Measurements from ENCODE around the gene ZNF76.

The ZNF76 gene

GRCh38 chr6:35224720-35225119, 34.8 kb upstream of the ZNF76 start:
- Histone ChIP-seq H2AFZ (ENCODE audit: low read length) (no peak overlapping the region), H3K4me2 (ENCODE audit: low read depth, low read length) (no peak overlapping the region), H3K27ac (ENCODE audit: low read length) (no peak overlapping the region), H3K4me3 (ENCODE audit: low read length) (no peak overlapping the region), H3K36me3 (replicated peaks; ENCODE audit: insufficient read depth, low read length) (no peaks in the 10 kb centered on the region), H3K4me1 (ENCODE audit: low read length) (no peaks in the 10 kb centered on the region), H3K79me2 (ENCODE audit: low read length) (no peaks in the 10 kb centered on the region), H3K9me2 (replicated peaks; ENCODE audit: insufficient read depth, low read length) (no peaks in the 10 kb centered on the region), H4K20me1 (ENCODE audit: insufficient read depth, low read length) (no peaks in the 10 kb centered on the region), H3K9ac (ENCODE audit: low read length) (no peak overlapping the region), H3F3A (ENCODE audit: insufficient read depth, low read length) (no peaks in the 10 kb centered on the region), H3K9me3 (replicated peaks; ENCODE audit: insufficient read depth, low read length) (no peaks in the 10 kb centered on the region), H3K27me3 (replicated peaks; ENCODE audit: insufficient read depth, low read length) (no peaks in the 10 kb centered on the region)
- no peak for TF ChIP-seq EZH2phosphoT487 (IDR thresholded peaks at IDR 0.05; ENCODE audit: low read length)
- DNase-seq, result no peak

GRCh38 chr6:35228481-35228880, 31.1 kb upstream of the ZNF76 start:
- H3K36me3 ChIP-seq (replicated peaks; ENCODE audit: insufficient read depth, low read length), result no peaks in the 10 kb centered on the region
- no peaks in the 10 kb centered on the region for H3K27me3 ChIP-seq (replicated peaks; ENCODE audit: insufficient read depth, low read length)
- H3K9ac ChIP-seq (ENCODE audit: low read length), result no peak overlapping the region
- no peaks in the 10 kb centered on the region for H3F3A ChIP-seq (ENCODE audit: insufficient read depth, low read length)
- H3K4me3 ChIP-seq (ENCODE audit: low read length), result no peak overlapping the region
- no peak for DNase-seq
- no peak overlapping the region for H2AFZ ChIP-seq (ENCODE audit: low read length)
- TF ChIP-seq EZH2phosphoT487 (IDR thresholded peaks at IDR 0.05; ENCODE audit: low read length), result no peak
- no peak for TF ChIP-seq EZH2 (optimal IDR thresholded peaks at IDR 0.05; ENCODE audit: low read depth, low read length)
- no peak for TF ChIP-seq CTCF (IDR thresholded peaks at IDR 0.05; ENCODE audit: low read length)
- H3K27ac ChIP-seq (ENCODE audit: low read length), result no peak overlapping the region
- no peaks in the 10 kb centered on the region for H4K20me1 ChIP-seq (ENCODE audit: insufficient read depth, low read length)
- no peaks in the 10 kb centered on the region for H3K79me2 ChIP-seq (ENCODE audit: low read length)
- H3K9me2 ChIP-seq (replicated peaks; ENCODE audit: insufficient read depth, low read length), result no peaks in the 10 kb centered on the region
- H3K9me3 ChIP-seq (replicated peaks; ENCODE audit: insufficient read depth, low read length), result no peaks in the 10 kb centered on the region
- H3K4me1 ChIP-seq (ENCODE audit: low read length), result no peaks in the 10 kb centered on the region
- no peak overlapping the region for H3K4me2 ChIP-seq (ENCODE audit: low read depth, low read length)

- H3F3A ChIP-seq (ENCODE audit: insufficient read depth, low read length), result no peaks in the 10 kb centered on the region
- TF ChIP-seq CTCF (IDR thresholded peaks at IDR 0.05; ENCODE audit: low read length) (no peak), EZH2 (optimal IDR thresholded peaks at IDR 0.05; ENCODE audit: low read depth, low read length) (no peak), EZH2phosphoT487 (IDR thresholded peaks at IDR 0.05; ENCODE audit: low read length) (no peak)
- H3K27ac ChIP-seq (ENCODE audit: low read length), result no peak overlapping the region
- H2AFZ ChIP-seq (ENCODE audit: low read length), result no peak overlapping the region
- no peaks in the 10 kb centered on the region for H3K79me2 ChIP-seq (ENCODE audit: low read length)
- no peaks in the 10 kb centered on the region for H4K20me1 ChIP-seq (ENCODE audit: insufficient read depth, low read length)
- no peaks in the 10 kb centered on the region for H3K4me1 ChIP-seq (ENCODE audit: low read length)
- DNase-seq, result no peak
- no peaks in the 10 kb centered on the region for H3K36me3 ChIP-seq (replicated peaks; ENCODE audit: insufficient read depth, low read length)
- no peak overlapping the region for H3K4me3 ChIP-seq (ENCODE audit: low read length)
- H3K4me2 ChIP-seq (ENCODE audit: low read depth, low read length), result no peak overlapping the region
- H3K9me2 ChIP-seq (replicated peaks; ENCODE audit: insufficient read depth, low read length), result no peaks in the 10 kb centered on the region
- H3K27me3 ChIP-seq (replicated peaks; ENCODE audit: insufficient read depth, low read length), result no peaks in the 10 kb centered on the region
- H3K9ac ChIP-seq (ENCODE audit: low read length), result no peak overlapping the region
- H3K9me3 ChIP-seq (replicated peaks; ENCODE audit: insufficient read depth, low read length), result no peaks in the 10 kb centered on the region
Measured at GRCh38 chr6:35229304-35229703, 30.2 kb upstream of the ZNF76 start.

GRCh38 chr6:35230498-35230897, 29.0 kb upstream of the ZNF76 start:
- Histone ChIP-seq H3K79me2 (ENCODE audit: low read length) (no peaks in the 10 kb centered on the region), H4K20me1 (ENCODE audit: insufficient read depth, low read length) (no peaks in the 10 kb centered on the region), H3K27me3 (replicated peaks; ENCODE audit: insufficient read depth, low read length) (no peaks in the 10 kb centered on the region), H3K4me3 (ENCODE audit: low read length) (no peak overlapping the region), H2AFZ (ENCODE audit: low read length) (no peak overlapping the region), H3K27ac (ENCODE audit: low read length) (no peak overlapping the region), H3K36me3 (replicated peaks; ENCODE audit: insufficient read depth, low read length) (no peaks in the 10 kb centered on the region), H3K4me1 (ENCODE audit: low read length) (no peaks in the 10 kb centered on the region), H3F3A (ENCODE audit: insufficient read depth, low read length) (no peaks in the 10 kb centered on the region), H3K9me3 (replicated peaks; ENCODE audit: insufficient read depth, low read length) (no peaks in the 10 kb centered on the region), H3K4me2 (ENCODE audit: low read depth, low read length) (no peak overlapping the region), H3K9ac (ENCODE audit: low read length) (no peak overlapping the region), H3K9me2 (replicated peaks; ENCODE audit: insufficient read depth, low read length) (no peaks in the 10 kb centered on the region)
- no peak for TF ChIP-seq CTCF (IDR thresholded peaks at IDR 0.05; ENCODE audit: low read length)
- no peak for TF ChIP-seq EZH2phosphoT487 (IDR thresholded peaks at IDR 0.05; ENCODE audit: low read length)
- no peak for TF ChIP-seq EZH2 (optimal IDR thresholded peaks at IDR 0.05; ENCODE audit: low read depth, low read length)
- DNase-seq, result no peak

Measured in MM.1S (cell line).